Peyer's patch (tissue), 4 donors: ENCODE data around the gene CHST11.

Experiments
- CTCF ChIP-seq, 6 experiments: fragments of 450-650 bp in 4 of 6; fragments of 200-600 bp in 2 of 6; sonication (generic) in 1 of 6; IDR thresholded peaks; one replicate each; pipeline ENCODE4 v1.5.1; 2017 to 2019; ENCODE audit warnings: antibody characterized with exemption in 6 of 6, mild to moderate bottlenecking in 3 of 6, moderate library complexity in 1 of 6
- POLR2A ChIP-seq, 2 donors: fragments of 450-650 bp; IDR thresholded peaks; one replicate each; pipeline ENCODE4 v1.5.1; 2017; ENCODE audit warnings: antibody characterized with exemption in 2 of 2, mild to moderate bottlenecking in 2 of 2, moderate library complexity in 2 of 2

- TF ChIP-seq CTCF (IDR thresholded peaks at IDR 0.05): no peak
- TF ChIP-seq POLR2A (IDR thresholded peaks at IDR 0.05): no peak
These were observed 345.5 kb downstream of the CHST11 start for GRCh38 chr12:104802208-104802607.
